Measurements from ENCODE around the gene NEK1. TPM values are rescaled to one million over a fixed set of nuclear protein-coding genes. Genes with fewer than 3 reads are reported as not detected.

NEK1 gene
- total RNA-seq, 1 experiment from 2014 or later = 12.3 TPM

DNA sequence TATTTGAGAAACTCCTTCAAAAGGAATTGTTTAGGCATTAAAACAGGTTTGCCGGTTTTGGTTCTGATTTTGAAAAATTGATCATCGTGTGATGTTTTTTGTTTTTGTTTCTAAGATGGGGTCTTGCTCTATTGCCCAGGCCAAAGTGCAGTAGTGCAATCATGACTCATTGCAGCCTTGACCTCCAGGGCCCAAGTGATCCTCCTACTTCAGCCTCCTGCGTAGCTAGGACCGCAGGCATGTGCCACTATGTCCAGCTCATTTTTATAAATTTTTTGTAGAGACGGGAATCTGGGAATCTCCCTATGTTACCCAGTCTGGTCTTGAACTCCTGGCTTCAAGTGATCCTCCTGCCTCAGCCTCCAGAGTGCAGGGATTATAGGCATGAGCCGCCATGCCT, 43.0 kb upstream of the NEK1 start:
- H3T11ph ChIP-seq (ENCODE audit: low read length) = no peak overlapping the region
- H3K27ac Mint-ChIP-seq = no peak overlapping the region
- WGBS (ENCODE audit: extremely low coverage, insufficient read length, low lambda C conversion rate) = no CpG with 5 or more reads among the region's 6 CpGs
- H4K8ac ChIP-seq (replicated peaks; ENCODE audit: insufficient read length, low read depth, low read length) = no peak overlapping the region
- H3K9me3 ChIP-seq (ENCODE audit: control insufficient read depth, low read depth, low read length) = no peaks in the 10 kb centered on the region
- no peak overlapping the region for H2AFZ ChIP-seq (ENCODE audit: low read length)
- no peaks in the 10 kb centered on the region for H3K9me3 Mint-ChIP-seq
- no peak overlapping the region for H2BK20ac ChIP-seq (ENCODE audit: low read depth, low read length, poor library complexity, severe bottlenecking)
- no peak overlapping the region for H3K4ac ChIP-seq (ENCODE audit: low read depth, low read length)
- H2BK12ac ChIP-seq (ENCODE audit: insufficient read length, low read depth, low read length) = no peak overlapping the region
- H3K79me1 ChIP-seq (ENCODE audit: insufficient read depth, low read depth, low read length, poor library complexity, severe bottlenecking) = no peaks in the 10 kb centered on the region
- H2BK120ac ChIP-seq (ENCODE audit: low read depth, low read length, poor library complexity, severe bottlenecking) = no peak overlapping the region
- peaks cover 0 to 11% (median 4%) of the 10 kb centered on the region in 3 experiments; a peak in 4 of 7 replicates for H3K36me3 Mint-ChIP-seq (ENCODE audit: insufficient read depth in 1 of 3, low read depth in 3 of 3)
- H3K27me3 Mint-ChIP-seq (ENCODE audit: low read depth) = no peaks in the 10 kb centered on the region
- no peak overlapping the region for H3K9ac ChIP-seq (ENCODE audit: extremely low read depth, insufficient read length, low read length)
- no peaks in the 10 kb centered on the region for H3K4me1 ChIP-seq (ENCODE audit: insufficient read depth, low read length)
- H2AK5ac ChIP-seq (ENCODE audit: insufficient read length, low read length) = no peak overlapping the region
- no peak overlapping the region for H2BK15ac ChIP-seq (ENCODE audit: low read depth, low read length)
- no peaks in the 10 kb centered on the region for H3K27me3 ChIP-seq (ENCODE audit: insufficient read depth, low read length)
- H3K56ac ChIP-seq (ENCODE audit: insufficient read length, low read depth, low read length) = no peak overlapping the region
- H3K18ac ChIP-seq (ENCODE audit: insufficient read length, low read depth, low read length) = no peak overlapping the region
- peaks cover 2% of the 10 kb centered on the region for H3K23me2 ChIP-seq (ENCODE audit: insufficient read length, low read depth, low read length, poor library complexity, severe bottlenecking)
- no peaks in the 10 kb centered on the region for H3K79me2 ChIP-seq (ENCODE audit: insufficient read depth, low read length)
- H3K23ac ChIP-seq (ENCODE audit: insufficient read length, low read depth, low read length) = no peak overlapping the region
- no peak overlapping the region for H4K91ac ChIP-seq (ENCODE audit: insufficient read length, low read depth, low read length)
- H3K4me3 Mint-ChIP-seq = no peak overlapping the region
- H2BK5ac ChIP-seq (ENCODE audit: insufficient read length, low read length) = no peak overlapping the region
- TF ChIP-seq, protein P1, sequence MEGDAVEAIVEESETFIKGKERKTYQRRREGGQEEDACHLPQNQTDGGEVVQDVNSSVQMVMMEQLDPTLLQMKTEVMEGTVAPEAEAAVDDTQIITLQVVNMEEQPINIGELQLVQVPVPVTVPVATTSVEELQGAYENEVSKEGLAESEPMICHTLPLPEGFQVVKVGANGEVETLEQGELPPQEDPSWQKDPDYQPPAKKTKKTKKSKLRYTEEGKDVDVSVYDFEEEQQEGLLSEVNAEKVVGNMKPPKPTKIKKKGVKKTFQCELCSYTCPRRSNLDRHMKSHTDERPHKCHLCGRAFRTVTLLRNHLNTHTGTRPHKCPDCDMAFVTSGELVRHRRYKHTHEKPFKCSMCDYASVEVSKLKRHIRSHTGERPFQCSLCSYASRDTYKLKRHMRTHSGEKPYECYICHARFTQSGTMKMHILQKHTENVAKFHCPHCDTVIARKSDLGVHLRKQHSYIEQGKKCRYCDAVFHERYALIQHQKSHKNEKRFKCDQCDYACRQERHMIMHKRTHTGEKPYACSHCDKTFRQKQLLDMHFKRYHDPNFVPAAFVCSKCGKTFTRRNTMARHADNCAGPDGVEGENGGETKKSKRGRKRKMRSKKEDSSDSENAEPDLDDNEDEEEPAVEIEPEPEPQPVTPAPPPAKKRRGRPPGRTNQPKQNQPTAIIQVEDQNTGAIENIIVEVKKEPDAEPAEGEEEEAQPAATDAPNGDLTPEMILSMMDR (conservative IDR thresholded peaks at IDR 0.05) = no peak
- H4K5ac ChIP-seq (ENCODE audit: insufficient read length, low read depth, low read length) = no peak overlapping the region
- no peak overlapping the region for H3K4me2 ChIP-seq (ENCODE audit: insufficient read depth, insufficient read length, low read length)
- no peak for DNase-seq
- H3K4me1 Mint-ChIP-seq = peaks cover 13 to 24% of the 10 kb centered on the region in 2 experiments
- H3K14ac ChIP-seq (ENCODE audit: insufficient read depth, low read length) = no peak overlapping the region
- no peak overlapping the region for H3K27ac ChIP-seq (ENCODE audit: insufficient read length, low read depth, low read length)
- H4K20me1 ChIP-seq (ENCODE audit: control insufficient read depth, insufficient read depth, insufficient read length) = no peaks in the 10 kb centered on the region

Measured in H9 (cell line).